ENCODE measurements around the gene TNPO3.

The TNPO3 gene

DNA sequence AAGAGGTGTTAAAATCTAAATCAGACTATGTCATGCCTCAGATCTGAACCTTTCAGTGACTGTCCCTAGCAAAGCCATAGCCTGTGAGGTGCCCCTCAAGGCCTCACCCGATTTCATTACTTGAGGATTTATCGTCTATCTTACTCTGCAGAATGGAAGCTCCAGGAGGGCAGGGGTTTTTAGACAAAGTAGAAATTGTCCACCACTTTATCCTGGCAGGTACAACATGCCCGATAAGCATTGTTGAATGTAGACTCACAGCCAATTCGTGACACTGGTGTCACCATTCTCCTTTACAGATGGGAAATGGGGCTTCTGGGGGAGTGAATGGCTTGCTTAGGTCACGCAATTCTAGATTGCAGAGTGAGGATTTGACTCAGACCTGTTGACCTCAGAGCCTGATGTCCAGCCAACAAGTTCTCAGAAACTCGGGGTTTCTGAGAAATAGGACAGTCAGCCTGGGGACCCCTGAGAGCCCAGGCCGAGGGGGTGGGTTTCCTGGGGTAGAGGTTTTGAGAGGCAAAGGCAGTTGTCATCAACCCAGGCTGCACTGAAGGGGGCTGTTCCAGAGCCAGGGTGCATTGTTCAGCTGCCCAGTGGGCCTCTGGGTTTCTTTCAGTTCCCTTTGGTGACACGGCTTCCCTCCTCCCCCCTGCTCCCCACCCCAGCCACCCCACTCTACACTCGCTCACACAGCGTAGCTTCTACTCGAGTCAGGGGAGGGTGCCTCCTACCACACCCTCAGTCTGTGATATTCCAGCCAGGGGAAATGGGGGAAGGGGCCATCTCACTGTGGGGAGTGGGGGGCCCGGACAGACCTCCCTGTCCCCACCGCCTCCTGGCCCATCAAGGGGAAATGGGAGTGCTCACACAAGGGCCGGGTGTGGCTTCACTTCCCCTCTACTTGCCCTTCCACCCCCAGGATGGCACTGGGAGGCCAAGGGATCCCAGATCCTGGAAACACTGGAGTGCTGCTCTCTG lies 120.3 kb downstream of the TNPO3 start:
- Histone ChIP-seq H2AFZ (ENCODE audit: low read depth, low read length) (no peak overlapping the region), H3K27me3 (ENCODE audit: insufficient read depth, low read length) (peaks cover 64% of the 10 kb centered on the region), H3K36me3 (ENCODE audit: insufficient read depth, low read length) (no peaks in the 10 kb centered on the region), H3K4me1 (ENCODE audit: insufficient read depth, low read length) (peaks cover 7% of the 10 kb centered on the region), H3K4me3 (ENCODE audit: low read length) (no peak overlapping the region), H3K9me3 (ENCODE audit: low read length) (peaks cover 2% of the 10 kb centered on the region)

DNA sequence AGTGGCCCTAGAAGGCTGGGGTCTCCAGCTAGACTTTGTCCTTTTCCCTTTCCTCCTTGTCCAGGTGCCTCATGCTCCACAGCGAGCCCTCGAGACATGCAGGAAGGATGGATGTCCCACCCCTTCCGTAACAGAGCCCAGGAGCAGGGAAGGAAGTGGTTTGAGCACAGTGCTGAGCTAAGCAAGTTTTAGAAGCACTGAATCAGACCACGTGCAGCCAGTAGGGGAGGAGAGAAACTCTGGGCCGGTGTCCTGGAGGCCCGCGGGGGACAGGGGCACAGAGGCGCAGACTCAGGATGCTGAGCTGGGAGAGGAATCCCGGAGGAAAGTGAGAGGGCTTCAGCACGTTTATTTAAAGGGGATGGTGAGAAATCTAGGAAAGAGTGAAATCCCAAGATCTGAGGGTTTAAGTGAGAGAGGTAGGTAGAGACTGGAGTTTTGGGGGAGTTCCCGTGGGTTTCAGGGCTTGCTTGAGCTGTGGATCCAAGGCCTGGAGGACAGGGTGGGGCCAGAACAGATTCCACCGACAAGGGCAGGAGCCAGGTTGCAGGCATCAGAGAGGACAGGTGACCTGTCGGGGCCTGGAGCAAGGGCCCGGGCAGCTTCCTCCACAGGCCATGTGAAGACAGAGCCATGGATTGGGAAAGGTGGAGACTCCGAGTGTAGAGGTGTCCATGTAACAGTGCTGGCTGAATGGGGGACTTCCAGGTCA lies 121.6 kb downstream of the TNPO3 start:
- Histone ChIP-seq H3K27me3 (ENCODE audit: insufficient read depth, low read length) (peaks cover 55% of the 10 kb centered on the region), H2AFZ (ENCODE audit: low read depth, low read length) (no peak overlapping the region), H3K4me1 (ENCODE audit: insufficient read depth, low read length) (peaks cover 3% of the 10 kb centered on the region), H3K4me3 (ENCODE audit: low read length) (no peak overlapping the region), H3K9me3 (ENCODE audit: low read length) (peaks cover 2% of the 10 kb centered on the region), H3K36me3 (ENCODE audit: insufficient read depth, low read length) (no peaks in the 10 kb centered on the region)

DNA sequence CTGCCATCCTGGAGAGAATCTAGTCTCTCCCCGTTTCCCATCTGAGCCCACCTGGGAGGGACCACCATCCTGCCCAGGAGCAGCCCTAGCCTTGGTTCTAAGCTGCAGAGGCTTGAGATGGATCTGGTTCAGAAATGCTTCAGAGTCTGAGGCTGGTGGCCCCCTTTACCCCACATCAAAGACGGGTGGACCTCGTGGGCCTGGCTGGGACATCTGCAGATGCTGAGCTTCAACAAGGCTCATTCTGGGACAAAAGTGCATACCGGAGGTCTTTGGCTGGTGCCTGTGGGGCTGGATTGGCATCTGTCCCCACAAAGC lies 122.1 kb downstream of the TNPO3 start:
- Histone ChIP-seq H3K9me3 (ENCODE audit: low read length) (peaks cover 4% of the 10 kb centered on the region), H3K4me1 (ENCODE audit: insufficient read depth, low read length) (no peaks in the 10 kb centered on the region), H2AFZ (ENCODE audit: low read depth, low read length) (no peak overlapping the region), H3K36me3 (ENCODE audit: insufficient read depth, low read length) (no peaks in the 10 kb centered on the region), H3K27me3 (ENCODE audit: insufficient read depth, low read length) (peaks cover 51% of the 10 kb centered on the region), H3K4me3 (ENCODE audit: low read length) (no peak overlapping the region)

DNA sequence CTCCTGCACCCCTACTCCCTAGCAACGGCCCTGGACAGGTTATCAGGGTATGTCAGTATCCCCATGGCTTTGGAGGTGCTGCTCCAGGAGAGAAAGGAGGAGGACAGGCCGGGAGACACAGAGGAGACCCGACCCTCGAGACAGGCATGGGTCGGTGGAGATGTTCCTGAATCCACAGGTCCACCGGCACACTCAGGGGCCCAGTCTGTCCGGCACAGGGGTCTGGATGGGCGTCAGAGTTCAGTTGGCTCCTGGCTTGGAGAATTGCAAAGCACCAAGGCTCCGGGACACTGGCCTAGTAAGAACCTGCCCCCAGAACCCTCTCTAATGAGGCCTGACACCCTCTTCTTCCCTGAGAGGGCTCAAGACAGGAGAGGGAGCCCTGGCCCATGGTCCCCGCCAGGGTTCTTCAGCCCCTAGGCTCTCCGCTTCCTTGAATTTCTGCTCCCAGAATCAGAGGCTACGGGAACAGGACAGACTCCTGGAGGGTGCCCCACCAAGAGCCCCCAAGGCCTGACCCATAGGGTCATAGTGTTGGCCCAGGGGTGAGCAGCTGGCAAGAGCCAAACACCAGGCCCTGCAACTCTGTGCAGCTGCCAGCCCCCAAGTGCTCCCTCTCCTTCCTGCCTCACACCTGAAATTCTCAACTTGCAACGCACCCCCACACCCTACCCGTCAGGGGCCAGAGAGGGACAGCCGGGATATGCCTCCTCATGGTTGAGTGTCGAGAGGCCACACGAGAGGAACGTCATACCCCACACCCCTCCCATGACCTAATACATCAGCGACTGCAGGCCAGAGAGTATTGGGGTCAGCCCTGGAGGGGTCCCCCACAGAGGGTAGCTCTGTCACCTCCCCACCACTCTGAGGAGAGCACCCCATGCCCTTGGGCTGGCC lies 122.7 kb downstream of the TNPO3 start:
- H3K4me3 ChIP-seq (ENCODE audit: low read length), result no peak overlapping the region
- no peaks in the 10 kb centered on the region for H3K4me1 ChIP-seq (ENCODE audit: insufficient read depth, low read length)
- peaks cover 4% of the 10 kb centered on the region for H3K9me3 ChIP-seq (ENCODE audit: low read length)
- peaks cover 46% of the 10 kb centered on the region for H3K27me3 ChIP-seq (ENCODE audit: insufficient read depth, low read length)
- H3K36me3 ChIP-seq (ENCODE audit: insufficient read depth, low read length), result no peaks in the 10 kb centered on the region
- H2AFZ ChIP-seq (ENCODE audit: low read depth, low read length), result no peak overlapping the region

DNA sequence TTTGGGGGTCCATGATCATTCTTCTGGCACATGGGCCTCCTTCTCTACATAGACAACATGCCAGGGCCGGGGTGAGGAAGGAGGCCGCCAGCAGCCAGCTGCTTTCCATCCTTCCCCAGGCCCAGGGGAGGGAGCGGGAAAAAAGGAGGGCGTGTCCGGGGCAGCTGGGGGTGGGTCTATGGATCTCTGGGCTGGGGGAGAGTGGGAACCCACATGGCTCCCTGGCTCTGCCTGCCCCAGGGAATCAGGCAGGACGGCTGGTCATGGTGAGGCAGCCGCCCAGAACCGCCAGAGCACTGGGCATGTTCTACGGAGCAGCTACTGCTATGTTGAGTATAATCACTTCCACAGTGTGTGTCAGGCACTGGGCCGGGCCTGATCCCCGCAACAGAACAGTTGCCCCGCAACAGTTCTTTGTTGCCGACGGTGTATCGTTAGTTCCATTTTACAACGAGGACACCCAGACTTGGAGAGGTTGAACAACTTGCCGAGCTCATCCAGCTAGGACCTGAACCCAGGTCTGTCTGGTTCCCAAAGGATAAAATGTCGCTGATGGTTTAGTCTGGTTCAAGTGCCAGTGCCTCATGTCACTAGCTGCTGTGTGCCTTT lies 123.6 kb downstream of the TNPO3 start:
- Histone ChIP-seq H3K9me3 (ENCODE audit: low read length) (peaks cover 4% of the 10 kb centered on the region), H3K4me3 (ENCODE audit: low read length) (no peak overlapping the region), H3K27me3 (ENCODE audit: insufficient read depth, low read length) (peaks cover 37% of the 10 kb centered on the region), H2AFZ (ENCODE audit: low read depth, low read length) (no peak overlapping the region), H3K4me1 (ENCODE audit: insufficient read depth, low read length) (no peaks in the 10 kb centered on the region), H3K36me3 (ENCODE audit: insufficient read depth, low read length) (no peaks in the 10 kb centered on the region)

DNA sequence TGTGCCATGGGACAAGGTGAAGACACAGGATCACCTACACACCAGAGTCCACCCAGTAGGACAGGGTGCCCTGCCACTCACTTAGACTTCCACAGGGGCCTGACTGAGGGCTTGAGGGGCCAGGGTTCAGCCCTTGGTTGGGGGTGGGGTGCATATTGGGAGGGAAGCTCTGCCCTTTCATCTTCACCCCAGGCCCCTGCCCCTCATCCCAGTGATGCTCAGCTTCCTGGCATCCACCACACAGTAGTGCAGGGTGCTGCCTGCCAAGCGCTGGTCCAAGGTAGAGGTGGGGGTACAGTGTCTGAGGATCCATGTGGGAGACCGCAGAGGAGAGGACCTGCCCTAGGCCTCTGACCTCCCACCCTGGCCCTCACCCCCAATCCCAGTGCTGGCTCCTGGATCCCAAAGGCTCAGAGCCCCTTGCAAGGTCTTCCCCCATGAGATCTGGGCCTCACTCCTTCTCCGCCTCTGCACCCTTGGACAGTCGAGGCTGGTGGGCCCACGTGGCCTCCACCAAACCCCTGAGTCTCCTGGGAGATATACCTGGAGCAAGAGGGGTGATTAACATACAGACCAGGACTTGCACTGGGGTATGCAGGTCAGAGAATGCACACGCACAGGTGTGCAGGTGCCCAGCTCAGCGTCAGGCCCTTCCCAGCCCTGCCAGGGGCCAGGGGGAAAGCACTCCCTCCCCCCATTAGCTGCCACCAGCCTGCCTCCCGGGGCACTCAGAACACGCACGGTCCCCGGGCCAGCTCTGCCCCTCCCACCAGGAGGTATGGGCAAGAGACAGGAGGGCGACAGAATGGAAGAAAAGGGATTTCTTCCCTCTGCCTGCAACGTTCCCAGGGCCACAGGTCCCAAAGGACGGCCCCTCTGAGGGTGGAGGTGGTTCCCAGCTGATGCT lies 125.8 kb downstream of the TNPO3 start:
- Histone ChIP-seq H3K36me3 (ENCODE audit: insufficient read depth, low read length) (no peaks in the 10 kb centered on the region), H3K4me1 (ENCODE audit: insufficient read depth, low read length) (no peaks in the 10 kb centered on the region), H3K4me3 (ENCODE audit: low read length) (no peak overlapping the region), H2AFZ (ENCODE audit: low read depth, low read length) (no peak overlapping the region), H3K9me3 (ENCODE audit: low read length) (peaks cover 2% of the 10 kb centered on the region), H3K27me3 (ENCODE audit: insufficient read depth, low read length) (peaks cover 24% of the 10 kb centered on the region)

DNA sequence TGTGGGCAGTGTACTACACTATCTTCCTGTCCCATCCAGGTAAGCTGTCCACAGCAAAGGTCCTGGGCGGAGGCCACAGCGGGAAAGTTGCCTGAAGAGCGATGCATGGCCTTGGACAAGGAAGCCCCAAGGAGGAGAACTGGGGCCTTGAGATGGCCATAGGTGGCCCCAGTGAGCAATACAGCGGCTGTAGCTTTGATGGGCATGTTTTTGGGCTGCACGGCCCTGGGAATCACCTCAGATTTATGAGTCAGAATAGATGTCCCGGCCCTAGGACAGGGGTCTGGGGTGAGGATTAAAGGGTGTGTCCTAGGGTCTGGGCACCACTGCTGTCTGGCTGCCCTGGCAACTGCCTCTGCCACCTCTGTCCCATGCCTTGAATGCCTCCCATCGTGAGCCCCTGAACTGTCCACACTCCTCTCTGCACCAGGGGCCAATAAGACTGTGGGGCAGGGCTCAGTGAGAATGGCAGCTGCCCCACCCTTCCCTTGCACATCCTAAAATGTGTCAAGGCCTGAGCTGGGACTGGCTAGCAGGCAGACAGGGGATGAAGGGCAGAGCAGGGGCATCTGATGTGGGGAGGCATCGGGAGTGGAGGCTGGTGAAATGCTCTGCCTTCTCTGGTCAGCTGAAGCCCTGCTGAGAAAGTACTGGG lies 126.6 kb downstream of the TNPO3 start:
- peaks cover 2% of the 10 kb centered on the region for H3K9me3 ChIP-seq (ENCODE audit: low read length)
- no peak overlapping the region for H2AFZ ChIP-seq (ENCODE audit: low read depth, low read length)
- no peak overlapping the region for H3K4me3 ChIP-seq (ENCODE audit: low read length)
- no peaks in the 10 kb centered on the region for H3K36me3 ChIP-seq (ENCODE audit: insufficient read depth, low read length)
- H3K27me3 ChIP-seq (ENCODE audit: insufficient read depth, low read length), result peaks cover 26% of the 10 kb centered on the region
- H3K4me1 ChIP-seq (ENCODE audit: insufficient read depth, low read length), result no peaks in the 10 kb centered on the region

DNA sequence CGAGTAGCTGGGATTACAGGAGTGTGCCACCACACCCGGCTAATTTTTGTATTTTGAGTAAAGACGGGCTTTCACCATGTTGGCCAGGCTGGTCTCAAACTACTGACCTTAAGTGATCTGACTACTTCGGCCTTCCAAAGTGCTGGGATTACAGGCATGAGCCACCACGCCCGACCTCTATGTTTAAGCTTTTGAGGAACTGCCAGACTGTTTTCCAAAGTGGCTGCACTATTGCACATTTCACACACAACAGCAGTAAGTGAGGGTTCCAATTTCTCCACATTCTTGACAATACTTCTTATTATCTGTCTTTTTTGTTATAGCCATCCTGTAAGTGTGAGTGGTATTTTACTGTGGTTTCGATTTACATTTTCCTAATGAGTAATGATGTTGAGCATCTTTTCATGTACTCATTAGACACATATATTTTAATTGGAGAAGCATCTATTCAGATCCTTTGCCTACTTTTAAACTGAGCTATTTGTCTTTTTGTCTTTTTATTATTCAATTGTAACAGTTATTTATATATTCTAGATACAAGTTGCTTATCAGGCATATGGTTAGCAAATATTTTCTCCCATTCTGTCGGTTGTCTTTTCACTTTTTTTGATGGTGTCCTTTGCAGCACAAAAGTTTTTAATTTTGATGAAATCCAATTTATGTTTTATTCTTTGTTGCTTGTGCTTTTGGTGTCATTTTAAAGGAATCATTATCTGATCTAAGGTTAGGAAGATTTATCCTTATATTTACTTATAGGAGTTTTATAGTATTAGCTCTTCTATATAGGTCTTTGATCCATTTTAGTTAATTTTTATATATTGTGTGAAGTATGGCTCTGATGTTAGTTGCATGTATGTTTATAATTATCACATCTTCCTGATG lies 130.0 kb downstream of the TNPO3 start:
- H3K4me1 ChIP-seq (ENCODE audit: insufficient read depth, low read length), result no peaks in the 10 kb centered on the region
- no peak overlapping the region for H2AFZ ChIP-seq (ENCODE audit: low read depth, low read length)
- peaks cover 29% of the 10 kb centered on the region for H3K27me3 ChIP-seq (ENCODE audit: insufficient read depth, low read length)
- H3K4me3 ChIP-seq (ENCODE audit: low read length), result no peak overlapping the region
- peaks cover 2% of the 10 kb centered on the region for H3K9me3 ChIP-seq (ENCODE audit: low read length)
- H3K36me3 ChIP-seq (ENCODE audit: insufficient read depth, low read length), result no peaks in the 10 kb centered on the region

DNA sequence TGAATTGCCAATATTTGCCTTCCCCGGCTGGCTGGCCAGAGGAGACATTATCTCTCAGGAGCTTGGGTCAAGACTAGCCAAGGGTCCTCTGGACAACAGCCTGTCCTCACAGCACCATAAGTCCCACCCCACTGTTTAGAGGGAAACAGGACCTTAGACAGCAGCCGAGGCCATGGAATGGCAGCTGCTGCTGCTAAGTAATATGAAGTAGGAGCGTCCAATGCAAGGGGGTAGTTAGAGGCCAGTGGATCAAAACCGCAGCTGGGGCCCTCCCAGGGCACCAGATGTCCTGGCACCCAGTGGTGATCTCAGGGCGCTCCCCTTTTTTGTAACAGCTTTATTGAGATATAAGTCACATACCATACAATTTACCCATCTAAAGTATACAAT lies 131.5 kb downstream of the TNPO3 start:
- H3K27me3 ChIP-seq (ENCODE audit: insufficient read depth, low read length), result peaks cover 41% of the 10 kb centered on the region

DNA sequence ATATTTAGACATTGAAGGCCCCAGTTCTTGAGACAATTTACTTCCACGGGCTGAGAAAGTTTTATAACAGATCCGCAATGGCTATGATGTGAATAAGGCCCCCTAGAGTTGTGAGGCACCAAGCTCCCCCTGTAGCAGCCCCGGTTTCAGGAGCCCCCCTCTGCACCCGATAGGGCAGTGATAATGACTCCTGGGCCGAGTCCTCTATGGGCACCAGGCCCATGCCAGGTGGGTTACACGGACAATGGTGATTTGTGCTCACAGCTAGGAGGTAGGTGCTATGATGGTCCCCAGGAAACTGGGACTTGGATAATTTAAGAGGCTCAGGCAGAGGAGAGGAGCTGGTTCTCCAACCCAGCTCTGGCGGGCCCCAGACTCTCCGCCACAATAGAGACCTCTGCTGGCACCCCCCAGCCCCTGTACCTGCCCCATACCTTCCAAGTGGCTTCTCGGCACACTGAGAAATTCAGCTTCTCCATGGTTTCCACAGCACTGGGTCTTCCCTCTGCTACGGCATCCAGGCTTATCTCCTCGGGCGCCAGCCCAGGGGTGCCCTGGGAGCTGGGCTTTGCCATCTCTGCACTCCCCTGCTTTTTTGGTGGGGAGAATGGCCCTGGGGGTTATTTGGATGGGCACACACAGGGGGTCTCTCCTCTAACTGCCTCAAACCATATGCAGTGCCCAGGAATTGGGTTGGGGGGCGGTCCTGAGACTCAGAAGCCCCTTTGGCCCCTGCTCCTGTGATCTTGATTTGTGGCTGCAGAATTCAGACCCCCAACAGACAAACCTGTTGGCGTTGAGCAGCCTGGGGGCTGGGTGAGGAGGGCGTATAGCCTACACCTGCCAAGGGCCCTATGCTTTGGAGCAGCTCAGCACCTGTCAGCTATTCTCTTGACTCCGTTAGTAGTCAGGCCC lies 132.2 kb downstream of the TNPO3 start:
- Histone ChIP-seq H3K9me3 (ENCODE audit: low read length) (peaks cover 2% of the 10 kb centered on the region), H3K27me3 (ENCODE audit: insufficient read depth, low read length) (peaks cover 42% of the 10 kb centered on the region), H3K4me3 (ENCODE audit: low read length) (no peak overlapping the region), H3K4me1 (ENCODE audit: insufficient read depth, low read length) (no peaks in the 10 kb centered on the region), H2AFZ (ENCODE audit: low read depth, low read length) (no peak overlapping the region), H3K36me3 (ENCODE audit: insufficient read depth, low read length) (no peaks in the 10 kb centered on the region)

More for the DNA sequence above, 131.5 kb downstream of the TNPO3 start:
- no peak overlapping the region for H3K4me3 ChIP-seq (ENCODE audit: low read length)
- no peaks in the 10 kb centered on the region for H3K36me3 ChIP-seq (ENCODE audit: insufficient read depth, low read length)
- H3K9me3 ChIP-seq (ENCODE audit: low read length), result peaks cover 4% of the 10 kb centered on the region
- no peak overlapping the region for H2AFZ ChIP-seq (ENCODE audit: low read depth, low read length)
- no peaks in the 10 kb centered on the region for H3K4me1 ChIP-seq (ENCODE audit: insufficient read depth, low read length)
